Astrocyte of the spinal cord (primary cell): ENCODE measurements around the gene NAT10.

Experiments
- DNase-seq: peaks from one replicate; pipeline ENCODE4 v3.0.0; 2011; ENCODE audit warnings: low read depth, low spot score
- H3K4me3 ChIP-seq: 2 replicates; pipeline ENCODE4 v1.5.1; 2011; ENCODE audit warnings: low read depth, mild to moderate bottlenecking, low read length, moderate library complexity
- in situ Hi-C: cut with HindIII; loops from 2 replicates; pipeline ENCODE4 v1.10.0; 2017; ENCODE audit warnings: low sequenced_read_pairs
- TF ChIP-seq, protein P1 (sequence below): IDR thresholded peaks from 2 replicates; pipeline ENCODE4 v1.5.1; 2012; ENCODE audit warnings: low read depth, mild to moderate bottlenecking, low read length, inconsistent platforms

The NAT10 gene

DNA sequence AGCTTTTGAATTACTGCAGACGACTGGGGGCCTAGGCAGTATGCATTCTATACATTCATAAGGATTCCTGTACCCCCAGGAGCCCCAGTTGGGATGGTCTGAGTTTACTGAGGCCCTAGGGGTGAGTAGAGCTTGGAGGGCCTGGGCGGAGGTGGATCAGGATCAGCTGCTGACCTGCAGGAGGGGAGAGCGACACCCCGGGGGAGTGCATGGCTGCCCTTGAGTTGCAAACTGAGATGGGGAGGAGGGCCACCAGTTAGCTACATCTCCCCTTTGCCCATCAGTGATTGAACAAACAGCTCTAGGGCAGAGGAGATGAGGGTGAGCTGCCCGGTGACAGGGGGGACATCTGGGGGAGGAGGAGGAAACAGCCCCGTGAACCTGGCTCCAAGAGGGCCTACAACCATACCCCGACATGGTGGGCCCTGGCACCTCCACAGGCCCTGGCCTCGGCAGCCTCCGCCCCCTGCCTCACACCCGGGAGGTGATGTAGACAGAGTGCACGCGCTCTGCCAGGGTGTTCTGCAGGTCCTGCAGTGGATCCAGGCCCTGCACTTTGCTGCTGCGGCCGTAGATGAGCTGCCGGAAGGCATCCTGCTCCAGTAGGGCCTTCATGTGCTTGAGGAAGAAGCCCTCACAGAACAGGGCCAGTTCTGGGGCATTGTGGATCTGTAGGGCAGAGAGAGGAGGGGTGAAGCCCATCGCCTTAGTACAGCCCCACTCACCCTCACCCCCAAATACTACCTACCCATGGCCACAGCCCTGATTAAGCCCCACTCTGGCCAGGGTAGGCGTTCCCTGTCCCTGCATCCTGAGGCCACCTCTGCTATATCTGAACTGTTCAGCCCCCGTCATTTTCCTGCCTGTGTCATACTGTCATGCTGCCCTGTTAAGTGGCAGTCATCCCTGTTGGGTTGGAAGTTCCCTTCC is 46.8 kb downstream of the NAT10 start:
- DNase-seq: no peak
- in situ Hi-C loops: no loop called here
- H3K4me3 ChIP-seq: no peak overlapping the region
- TF ChIP-seq, protein P1, sequence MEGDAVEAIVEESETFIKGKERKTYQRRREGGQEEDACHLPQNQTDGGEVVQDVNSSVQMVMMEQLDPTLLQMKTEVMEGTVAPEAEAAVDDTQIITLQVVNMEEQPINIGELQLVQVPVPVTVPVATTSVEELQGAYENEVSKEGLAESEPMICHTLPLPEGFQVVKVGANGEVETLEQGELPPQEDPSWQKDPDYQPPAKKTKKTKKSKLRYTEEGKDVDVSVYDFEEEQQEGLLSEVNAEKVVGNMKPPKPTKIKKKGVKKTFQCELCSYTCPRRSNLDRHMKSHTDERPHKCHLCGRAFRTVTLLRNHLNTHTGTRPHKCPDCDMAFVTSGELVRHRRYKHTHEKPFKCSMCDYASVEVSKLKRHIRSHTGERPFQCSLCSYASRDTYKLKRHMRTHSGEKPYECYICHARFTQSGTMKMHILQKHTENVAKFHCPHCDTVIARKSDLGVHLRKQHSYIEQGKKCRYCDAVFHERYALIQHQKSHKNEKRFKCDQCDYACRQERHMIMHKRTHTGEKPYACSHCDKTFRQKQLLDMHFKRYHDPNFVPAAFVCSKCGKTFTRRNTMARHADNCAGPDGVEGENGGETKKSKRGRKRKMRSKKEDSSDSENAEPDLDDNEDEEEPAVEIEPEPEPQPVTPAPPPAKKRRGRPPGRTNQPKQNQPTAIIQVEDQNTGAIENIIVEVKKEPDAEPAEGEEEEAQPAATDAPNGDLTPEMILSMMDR: no peak

DNA sequence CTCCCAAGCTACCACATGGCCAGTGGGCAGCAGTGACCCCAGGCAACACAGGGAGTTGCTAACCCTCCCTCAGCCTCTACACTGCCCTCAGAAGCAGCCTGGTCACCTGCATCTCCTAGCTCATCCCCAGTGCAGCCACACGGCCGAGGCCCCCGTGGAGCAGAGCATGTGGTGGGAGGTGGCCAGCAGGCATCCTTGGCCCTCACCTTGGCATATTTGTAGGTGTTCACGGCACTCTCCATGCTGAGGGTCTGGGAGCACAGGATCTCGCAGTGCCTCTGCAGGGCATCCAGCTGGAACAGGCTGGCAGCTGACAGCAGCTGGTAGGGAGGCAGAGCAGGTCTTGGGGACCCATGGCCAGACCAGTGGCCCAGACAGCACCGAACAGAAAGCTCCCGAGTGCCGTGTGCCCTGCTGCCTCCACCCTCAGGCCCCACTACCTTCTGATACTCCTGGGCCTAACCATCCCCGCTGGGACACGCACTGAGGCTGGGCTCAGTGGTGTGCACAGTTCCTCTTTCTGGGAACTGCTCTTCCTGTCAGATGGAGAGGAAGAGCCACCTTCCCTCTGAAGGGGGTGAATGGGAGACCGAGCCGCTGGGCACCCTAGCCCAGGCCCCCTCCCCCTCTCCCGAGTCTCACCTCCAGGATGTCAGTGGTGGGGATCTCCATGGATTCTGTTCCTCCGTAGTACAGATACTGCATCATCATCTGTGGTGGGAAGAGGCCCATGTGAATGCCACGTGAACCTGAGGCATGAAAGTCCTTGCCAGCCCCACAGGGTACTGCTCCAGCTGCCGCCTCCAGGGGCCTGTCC is 48.8 kb downstream of the NAT10 start:
- no peak overlapping the region for H3K4me3 ChIP-seq
- in situ Hi-C loops: no loop called here
- DNase-seq: no peak
- TF ChIP-seq, protein P1: no peak

- in situ Hi-C loops: no loop called here
- DNase-seq: no peak
- H3K4me3 ChIP-seq: no peak overlapping the region
- TF ChIP-seq, protein P1: no peak
Measured at GRCh38 chr11:34155057-34155756, 49.8 kb downstream of the NAT10 start.

DNA sequence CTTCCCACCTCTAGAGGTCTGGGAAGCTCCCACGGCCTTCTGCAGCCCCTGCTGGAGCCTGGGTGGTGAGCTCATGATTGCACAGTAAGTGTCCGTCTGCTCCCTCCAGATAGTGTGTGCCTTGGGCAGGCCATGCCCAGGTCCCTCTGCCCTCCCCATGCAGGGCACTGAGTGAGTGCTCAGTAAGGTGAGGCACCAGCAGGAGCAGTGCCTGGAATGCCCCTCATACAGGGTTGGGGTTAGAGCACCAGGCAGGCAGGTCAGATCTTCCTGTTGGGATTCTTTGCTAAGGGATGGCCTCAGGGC is 50.3 kb downstream of the NAT10 start:
- H3K4me3 ChIP-seq: no peak overlapping the region
- in situ Hi-C loops: no loop called here
- TF ChIP-seq, protein P1: no peak
- no peak for DNase-seq

GRCh38 chr11:34157163-34157562 is 51.7 kb downstream of the NAT10 start:
- no peak overlapping the region for H3K4me3 ChIP-seq
- no peak for DNase-seq
- in situ Hi-C loops: no loop called here
- TF ChIP-seq, protein P1: no peak

DNA sequence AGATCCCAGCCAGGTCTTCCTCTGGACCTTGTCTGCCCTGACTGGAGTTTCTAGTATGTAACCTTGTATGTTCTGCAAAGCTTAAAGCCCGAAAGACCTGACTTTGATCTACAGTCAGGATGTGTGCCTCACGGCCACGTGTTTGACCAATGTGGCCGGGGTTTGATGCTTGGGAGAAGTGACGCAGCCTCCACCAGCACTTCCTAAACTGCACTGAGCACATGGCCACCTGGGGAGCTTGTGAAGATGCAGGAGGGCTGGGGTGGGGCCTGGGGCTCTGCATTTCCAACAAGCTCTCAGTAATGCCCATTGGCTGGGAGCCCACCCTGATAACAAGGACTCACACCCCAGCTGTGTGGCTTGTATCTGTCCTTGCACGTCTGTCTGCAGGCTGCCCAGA is 53.2 kb downstream of the NAT10 start:
- H3K4me3 ChIP-seq: no peak overlapping the region
- TF ChIP-seq, protein P1: no peak
- in situ Hi-C loops: no loop called here
- DNase-seq: no peak
